ENCODE results near the gene FUT3. TPM values are rescaled to one million over a fixed set of nuclear protein-coding genes. Genes with fewer than 3 reads are reported as not detected.

The FUT3 gene
- total and polyA plus RNA-seq, 2 of the 4 experiments (the other 2 are of a cell fraction): not detected

- no peak overlapping the region for H3K56ac ChIP-seq (ENCODE audit: extremely low read depth, insufficient read depth, low read length)
- no peaks in the 10 kb centered on the region for H3K36me3 ChIP-seq (ENCODE audit: control insufficient read depth, insufficient read depth, low read length)
- H4K8ac ChIP-seq (ENCODE audit: low read depth in 2 of 2, low read length in 2 of 2): no peak overlapping the region
- CTCF ChIA-PET: no interaction called here
- ATAC-seq (ENCODE audit: low read depth) (no peak), DNase-seq (no peak)
- in situ Hi-C loops (cut with MboI; ENCODE audit: low sequenced_read_pairs): no loop called here
- no peak overlapping the region for H3K4me2 ChIP-seq (ENCODE audit: low read depth, low read length)
- no peaks in the 10 kb centered on the region for H4K20me1 ChIP-seq (ENCODE audit: insufficient read depth, low read length)
- H3K9me3 ChIP-seq (ENCODE audit: control insufficient read depth, insufficient read depth, low read length): no peaks in the 10 kb centered on the region
- H2BK15ac ChIP-seq (ENCODE audit: low read depth, low read length): no peak overlapping the region
- H3K23ac ChIP-seq (ENCODE audit: low read depth, low read length): no peak overlapping the region
- BruUV-seq (replicated peaks): no TSS peak
- intact Hi-C loops (cut with micrococcal nuclease): no loop called here
- dilution Hi-C loops (cut with HindIII; ENCODE audit: low sequenced_read_pairs, unreplicated experiment): no loop called here
- H3K14ac ChIP-seq (replicated peaks; ENCODE audit: low read depth, low read length): no peak overlapping the region
- H3K27me3 ChIP-seq (ENCODE audit: control insufficient read depth, insufficient read depth, low read length): peaks cover 9% of the 10 kb centered on the region
- H2AK9ac ChIP-seq (replicated peaks; ENCODE audit: low read depth, low read length, poor library complexity): no peak overlapping the region
- no peak overlapping the region for H2AFZ ChIP-seq (replicated peaks; ENCODE audit: low read length, poor library complexity)
- TF ChIP-seq CTCF (conservative IDR thresholded peaks at IDR 0.05; ENCODE audit: low read depth, low read length): no peak
- TF ChIP-seq ELK1 (IDR thresholded peaks at IDR 0.05; ENCODE audit: borderline replicate concordance, low read depth, low read length): no peak
- TF ChIP-seq MAZ (IDR thresholded peaks at IDR 0.05; ENCODE audit: borderline replicate concordance, low read depth, low read length): no peak
- no peak for TF ChIP-seq RCOR1 (IDR thresholded peaks at IDR 0.05; ENCODE audit: insufficient replicate concordance, low read length)
- TF ChIP-seq USF2 (IDR thresholded peaks at IDR 0.05; ENCODE audit: low read depth, low read length): no peak
- TF ChIP-seq POLR2A (IDR thresholded peaks at IDR 0.05; ENCODE audit: low read depth, low read length): no peak
- no peak for TF ChIP-seq SMC3 (IDR thresholded peaks at IDR 0.05; ENCODE audit: low read depth, low read length)
- TF ChIP-seq BHLHE40 (IDR thresholded peaks at IDR 0.05; ENCODE audit: low read depth, low read length): no peak
- no peak for TF ChIP-seq CEBPB (IDR thresholded peaks at IDR 0.05; ENCODE audit: low read depth, low read length)
- no peak for TF ChIP-seq RAD21 (IDR thresholded peaks at IDR 0.05; ENCODE audit: low read length)
- no peak for TF ChIP-seq NFE2L2 (IDR thresholded peaks at IDR 0.05; ENCODE audit: low read depth, low read length)
- TF ChIP-seq MAFK (IDR thresholded peaks at IDR 0.05; ENCODE audit: low read depth, low read length): no peak
- no peak for TF ChIP-seq CHD1 (IDR thresholded peaks at IDR 0.05; ENCODE audit: low read depth, low read length)
- TF ChIP-seq FOS (IDR thresholded peaks at IDR 0.05; ENCODE audit: low read depth, low read length): no peak
- TF ChIP-seq MXI1 (IDR thresholded peaks at IDR 0.05; ENCODE audit: borderline replicate concordance, low read depth, low read length): no peak
- no peak for TF ChIP-seq RFX5 (IDR thresholded peaks at IDR 0.05; ENCODE audit: low read depth, low read length)
- H2BK120ac ChIP-seq (ENCODE audit: low read depth, low read length): no peak overlapping the region
- no peak overlapping the region for H4K91ac ChIP-seq (ENCODE audit: insufficient read depth, low read depth, low read length)
- no peaks in the 10 kb centered on the region for H3K79me1 ChIP-seq (ENCODE audit: low read depth in 1 of 2, low read length in 2 of 2)
- no peak overlapping the region for H3K4ac ChIP-seq (ENCODE audit: low read depth, low read length)
- 84% methylated on average over 10 of the region's 12 CpGs; no CpG with 5 or more reads in 1 of the 2 experiments for WGBS, 2 experiments (ENCODE audit: extremely low coverage in 2 of 2, insufficient read length in 1 of 2)
- no peak overlapping the region for H3K9ac ChIP-seq (ENCODE audit: low read depth, low read length)
- H3K9me1 ChIP-seq (ENCODE audit: insufficient read depth, low read length): no peaks in the 10 kb centered on the region
- peaks cover 6% of the 10 kb centered on the region; the same call in 1 of the 2 replicates for H3K4me1 ChIP-seq (ENCODE audit: control insufficient read depth, insufficient read depth, low read length)
- H3K18ac ChIP-seq (ENCODE audit: low read depth, low read length): no peak overlapping the region
- H4K5ac ChIP-seq (ENCODE audit: low read depth, low read length): no peak overlapping the region
- H2BK5ac ChIP-seq (ENCODE audit: low read depth, low read length, poor library complexity, severe bottlenecking): no peak overlapping the region
- no peak overlapping the region; the same call in 1 of the 2 replicates for H2AK5ac ChIP-seq (ENCODE audit: low read depth, low read length)
- H3K27ac ChIP-seq (ENCODE audit: insufficient read depth, low read length): no peak overlapping the region
- POLR2A ChIA-PET (ENCODE audit: unreplicated experiment): no interaction called here
- H2BK20ac ChIP-seq (ENCODE audit: low read depth, low read length): no peak overlapping the region
- no peak overlapping the region for H3K4me3 ChIP-seq (ENCODE audit: insufficient read depth, low read depth, low read length)
Observed at GRCh38 chr19:5873617-5874199, 22.5 kb upstream of the FUT3 start.
